PC-9 (cell line): ENCODE data around the gene PCDHGA2. TPM values are rescaled to one million over a fixed set of nuclear protein-coding genes. Genes with fewer than 3 reads are reported as not detected.

Experiments used
- BruUV-seq: library from RNA; stranded (reverse); fragments of 400-500 nt; replicated peaks from 2 replicates; lab custom pipeline; 2021; lab: Mats Ljungman, UMichigan
- CTCF ChIA-PET: fragments of 300-600 bp; sonication (Branson Sonifier 250); formaldehyde crosslinking; loops from one replicate; lab custom pipeline; 2022; ENCODE audit warnings: antibody characterized with exemption; lab: Charles Lee
- POLR2A ChIA-PET: fragments of 300-600 bp; sonication (Branson Sonifier 250); formaldehyde crosslinking; loops from one replicate; lab custom pipeline; 2022; ENCODE audit warnings: antibody characterized with exemption; ENCODE audit not compliant: unreplicated experiment; lab: Charles Lee
- DNase-seq, 2 experiments: peaks; one replicate each; pipeline versions ENCODE4 v3.0.0 to v3.0.0-alpha.2; 2015 to 2022; ENCODE audit warnings: mixed read lengths in 1 of 2
- H2AFZ ChIP-seq: fragments of 200-600 bp; sonication (generic); 2 replicates; pipeline ENCODE4 v1.8.1; 2017; ENCODE audit warnings: antibody characterized with exemption
- H3F3A ChIP-seq: fragments of 200-600 bp; sonication (generic); 2 replicates; pipeline ENCODE4 v1.8.1; 2017; ENCODE audit warnings: antibody characterized with exemption, mild to moderate bottlenecking, low read depth; ENCODE audit not compliant: insufficient read depth
- H3K27ac ChIP-seq: fragments of 200-600 bp; sonication (generic); 2 replicates; pipeline ENCODE4 v1.6.1; 2016; ENCODE audit warnings: mixed run types
- H3K27me3 ChIP-seq: fragments of 200-600 bp; sonication (generic); 2 replicates; pipeline ENCODE4 v1.6.1; 2016; ENCODE audit warnings: low read depth, mixed run types; ENCODE audit not compliant: insufficient read depth
- H3K36me3 ChIP-seq: fragments of 200-600 bp; sonication (generic); 2 replicates; pipeline ENCODE4 v1.6.1; 2016; ENCODE audit warnings: low read depth, mixed run types
- H3K4me1 ChIP-seq: fragments of 200-600 bp; sonication (generic); replicated peaks from 2 replicates; pipeline ENCODE4 v1.6.1; 2016; ENCODE audit warnings: mixed run types; ENCODE audit not compliant: insufficient read depth
- H3K4me2 ChIP-seq: fragments of 200-600 bp; sonication (generic); 2 replicates; pipeline ENCODE4 v1.6.1; 2017; ENCODE audit warnings: mixed run types
- H3K4me3 ChIP-seq: fragments of 200-600 bp; sonication (generic); 2 replicates; pipeline ENCODE4 v1.6.1; 2016; ENCODE audit warnings: mixed run types
- H3K79me2 ChIP-seq: fragments of 200-600 bp; sonication (generic); 2 replicates; pipeline ENCODE4 v1.6.1; 2017; ENCODE audit warnings: low read depth, mixed run types
- H3K9me2 ChIP-seq: fragments of 200-600 bp; sonication (generic); 2 replicates; pipeline ENCODE4 v1.8.1; 2017; ENCODE audit warnings: mild to moderate bottlenecking; ENCODE audit not compliant: insufficient read depth
- H3K9me3 ChIP-seq: fragments of 200-600 bp; sonication (generic); 2 replicates; pipeline ENCODE4 v1.8.1; 2016; ENCODE audit warnings: low read depth; ENCODE audit not compliant: insufficient read depth
- H4K20me1 ChIP-seq: fragments of 200-600 bp; sonication (generic); 2 replicates; pipeline ENCODE4 v1.8.1; 2017; ENCODE audit not compliant: insufficient read depth
- CTCF ChIP-seq: fragments of 200-600 bp; sonication (generic); conservative IDR thresholded peaks from 2 replicates; pipeline ENCODE4 v1.6.1; 2017; ENCODE audit warnings: mixed run types, antibody characterized with exemption, mild to moderate bottlenecking, moderate library complexity
- EZH2 ChIP-seq: fragments of 200-600 bp; sonication (generic); IDR thresholded peaks from 2 replicates; pipeline ENCODE4 v1.8.0; 2017; ENCODE audit warnings: antibody characterized with exemption, low read depth
- intact Hi-C: fragments of 100-400 bp; cut with micrococcal nuclease; formaldehyde crosslinking; loops from one replicate; pipeline ENCODE4 v1.10.0; 2022; ENCODE audit not compliant: unreplicated experiment
- total RNA-seq: library from RNA; stranded (reverse); gene quantifications from 2 replicates; pipeline ENCODE4 v1.2.3, GENCODE V29; 2021

The PCDHGA2 gene
- total RNA-seq, 1 experiment from 2014 or later = 0.11 TPM

DNA sequence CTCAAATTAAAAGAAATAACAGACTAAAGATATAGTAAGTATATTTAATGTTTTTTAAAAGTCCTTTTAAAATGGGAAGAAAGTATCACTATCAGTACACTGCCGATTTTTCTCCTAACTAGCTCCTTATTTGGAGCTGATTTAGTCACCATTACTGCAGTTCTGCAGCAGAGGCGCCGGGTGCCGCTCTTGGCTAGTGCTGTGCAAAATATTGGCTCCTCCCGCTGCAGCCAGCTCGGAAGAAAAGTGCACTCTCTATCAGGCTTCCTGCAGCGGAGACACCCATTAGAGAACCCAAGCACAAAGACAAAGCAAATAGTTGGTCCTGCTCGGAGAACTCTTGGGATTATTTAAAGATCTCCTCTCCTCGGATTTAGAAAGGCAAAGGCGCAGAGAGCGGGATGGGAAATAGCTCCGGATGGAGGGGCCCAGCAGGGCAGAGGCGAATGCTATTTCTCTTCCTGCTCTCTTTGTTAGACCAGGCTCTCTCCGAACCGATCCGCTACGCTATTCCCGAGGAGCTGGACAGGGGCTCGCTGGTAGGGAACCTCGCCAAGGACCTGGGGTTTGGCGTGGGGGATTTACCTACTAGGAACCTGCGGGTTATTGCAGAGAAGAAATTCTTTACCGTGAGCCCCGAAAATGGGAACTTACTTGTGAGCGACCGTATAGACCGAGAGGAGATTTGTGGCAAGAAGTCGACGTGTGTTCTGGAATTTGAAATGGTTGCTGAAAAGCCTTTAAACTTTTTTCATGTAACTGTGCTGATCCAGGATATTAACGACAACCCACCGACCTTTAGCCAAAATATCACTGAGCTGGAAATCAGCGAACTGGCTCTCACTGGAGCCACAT, 31.7 kb downstream of the PCDHGA2 start, which contains the start of gene PCDHGB3:
Gene PCDHGB3, plus strand, starts transcription at position 249 of the 855 bp plus-strand sequence. Its CDS starts 153 bp downstream, at position 402.
- TF ChIP-seq CTCF = peak; percentile 29; the same call in 1 of the 2 replicates
- no peak for TF ChIP-seq EZH2
- peaks cover 48% of the 10 kb centered on the region for H3K27me3 ChIP-seq
- CTCF ChIA-PET = interaction anchor here (0.6 to 1.3 kb wide), 7 partner anchors 22 to 222 kb away, joined by 3 to 5 read pairs (median 3); partner anchors contain the start of genes PCDHGA1 and PCDHGA10
- H3K4me1 ChIP-seq = no peaks in the 10 kb centered on the region
- peak within 1 kb of the TSS; percentile 26; the same call in 1 of the 2 replicates for H3K4me2 ChIP-seq
- POLR2A ChIA-PET = no interaction called here
- no peaks in the 10 kb centered on the region for H3F3A ChIP-seq
- H3K27ac ChIP-seq = no peak within 1 kb of the TSS
- intact Hi-C loops = no loop called here
- H3K36me3 ChIP-seq = no peaks in the 10 kb centered on the region
- H3K9me2 ChIP-seq = no peaks in the 10 kb centered on the region
- H3K9me3 ChIP-seq = peaks cover 5% of the 10 kb centered on the region; the same call in 1 of the 2 replicates
- no peaks in the 10 kb centered on the region for H3K79me2 ChIP-seq
- H3K4me3 ChIP-seq = no peak within 1 kb of the TSS
- H4K20me1 ChIP-seq = no peaks in the 10 kb centered on the region
- no TSS peak for BruUV-seq
- peak within 1 kb of the TSS; percentile 69; the same call in 1 of the 2 replicates for H2AFZ ChIP-seq
- DNase-seq = peak in 1 of 2 experiments; percentile 14

DNA sequence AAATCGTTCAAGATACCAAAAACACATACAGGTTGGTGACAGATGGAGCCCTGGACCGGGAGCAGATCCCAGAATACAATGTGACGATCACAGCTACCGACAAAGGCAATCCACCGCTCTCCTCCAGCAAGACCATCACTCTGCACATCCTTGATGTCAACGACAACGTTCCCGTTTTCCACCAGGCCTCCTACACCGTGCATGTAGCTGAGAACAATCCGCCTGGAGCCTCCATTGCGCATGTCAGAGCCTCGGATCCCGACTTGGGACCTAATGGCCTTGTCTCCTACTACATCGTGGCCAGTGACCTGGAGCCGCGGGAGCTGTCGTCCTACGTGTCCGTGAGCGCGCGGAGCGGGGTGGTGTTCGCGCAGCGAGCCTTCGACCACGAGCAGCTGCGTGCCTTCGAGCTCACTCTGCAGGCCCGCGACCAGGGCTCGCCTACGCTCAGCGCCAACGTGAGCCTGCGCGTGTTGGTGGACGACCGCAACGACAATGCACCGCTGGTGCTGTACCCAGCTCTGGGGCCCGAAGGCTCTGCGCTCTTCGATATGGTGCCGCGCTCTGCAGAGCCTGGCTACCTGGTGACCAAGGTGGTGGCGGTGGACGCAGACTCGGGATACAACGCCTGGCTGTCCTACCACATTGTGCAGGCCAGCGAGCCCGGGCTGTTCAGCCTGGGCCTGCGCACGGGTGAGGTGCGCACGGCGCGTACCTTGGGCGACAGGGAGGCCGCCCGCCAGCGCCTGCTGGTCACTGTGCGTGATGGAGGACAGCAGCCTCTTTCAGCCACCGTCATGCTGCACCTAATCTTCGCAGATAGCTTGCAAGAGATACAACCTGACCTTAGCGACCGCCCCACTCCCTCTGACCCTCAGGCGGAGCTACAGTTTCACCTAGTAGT, 33.3 kb downstream of the PCDHGA2 start:
- no peaks in the 10 kb centered on the region for H3K9me2 ChIP-seq
- ChIA-PET POLR2A (no interaction called here), CTCF (interaction anchor here (0.9 kb wide), 1 partner anchor 277 kb away, joined by 3 read pairs; the partner anchor contains the start of gene PCDHB2)
- no peaks in the 10 kb centered on the region for H3F3A ChIP-seq
- intact Hi-C loops = no loop called here
- H3K79me2 ChIP-seq = no peaks in the 10 kb centered on the region
- peaks cover 36% of the 10 kb centered on the region; the same call in 1 of the 2 replicates for H3K27me3 ChIP-seq
- H3K4me1 ChIP-seq = no peaks in the 10 kb centered on the region
- peaks cover 5% of the 10 kb centered on the region; the same call in 1 of the 2 replicates for H3K9me3 ChIP-seq
- H3K4me3 ChIP-seq = no peak overlapping the region
- no TSS peak for BruUV-seq
- H4K20me1 ChIP-seq = no peaks in the 10 kb centered on the region
- no peak for DNase-seq
- no peaks in the 10 kb centered on the region for H3K36me3 ChIP-seq
- no peak overlapping the region for H3K27ac ChIP-seq
- no peak for TF ChIP-seq EZH2
- TF ChIP-seq CTCF = no peak
- H3K4me2 ChIP-seq = no peak overlapping the region
- H2AFZ ChIP-seq = no peak overlapping the region
